ENCODE results near the gene ANAPC2. TPM values are rescaled to one million over a fixed set of nuclear protein-coding genes. Genes with fewer than 3 reads are reported as not detected.

ANAPC2 gene
- polyA plus RNA-seq, 3 donors: 1.9 to 76.8 (median 2.0) TPM

- no peaks in the 10 kb centered on the region for H3K9me3 ChIP-seq (replicated peaks in 1 of 2; ENCODE audit: control insufficient read depth in 1 of 2, insufficient read depth in 1 of 2, low read length in 2 of 2)
- no peaks in the 10 kb centered on the region for H3K36me3 ChIP-seq (replicated peaks in 1 of 2; ENCODE audit: control insufficient read depth in 1 of 2, insufficient read depth in 2 of 2, low read length in 2 of 2)
- no peaks in the 10 kb centered on the region for H4K20me1 ChIP-seq (ENCODE audit: insufficient read depth, low read length)
- H3K27me3 ChIP-seq (ENCODE audit: control insufficient read depth in 2 of 2, insufficient read depth in 2 of 2, low read length in 2 of 2): no peaks in the 10 kb centered on the region
- peaks cover 12% of the 10 kb centered on the region for H3K79me2 ChIP-seq (ENCODE audit: insufficient read depth, low read length)
- TF ChIP-seq, protein P1, sequence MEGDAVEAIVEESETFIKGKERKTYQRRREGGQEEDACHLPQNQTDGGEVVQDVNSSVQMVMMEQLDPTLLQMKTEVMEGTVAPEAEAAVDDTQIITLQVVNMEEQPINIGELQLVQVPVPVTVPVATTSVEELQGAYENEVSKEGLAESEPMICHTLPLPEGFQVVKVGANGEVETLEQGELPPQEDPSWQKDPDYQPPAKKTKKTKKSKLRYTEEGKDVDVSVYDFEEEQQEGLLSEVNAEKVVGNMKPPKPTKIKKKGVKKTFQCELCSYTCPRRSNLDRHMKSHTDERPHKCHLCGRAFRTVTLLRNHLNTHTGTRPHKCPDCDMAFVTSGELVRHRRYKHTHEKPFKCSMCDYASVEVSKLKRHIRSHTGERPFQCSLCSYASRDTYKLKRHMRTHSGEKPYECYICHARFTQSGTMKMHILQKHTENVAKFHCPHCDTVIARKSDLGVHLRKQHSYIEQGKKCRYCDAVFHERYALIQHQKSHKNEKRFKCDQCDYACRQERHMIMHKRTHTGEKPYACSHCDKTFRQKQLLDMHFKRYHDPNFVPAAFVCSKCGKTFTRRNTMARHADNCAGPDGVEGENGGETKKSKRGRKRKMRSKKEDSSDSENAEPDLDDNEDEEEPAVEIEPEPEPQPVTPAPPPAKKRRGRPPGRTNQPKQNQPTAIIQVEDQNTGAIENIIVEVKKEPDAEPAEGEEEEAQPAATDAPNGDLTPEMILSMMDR (IDR thresholded peaks at IDR 0.05): no peak
- H3K9ac ChIP-seq (ENCODE audit: insufficient read depth, low read length, poor library complexity, severe bottlenecking): no peak overlapping the region
- intact Hi-C loops (cut with micrococcal nuclease): no loop called here
- peaks cover 22 to 23% of the 10 kb centered on the region in 2 donors for H3K4me1 ChIP-seq (ENCODE audit: control insufficient read depth in 1 of 2, insufficient read depth in 2 of 2, low read length in 2 of 2)
- Mint-ChIP-seq H3K4me1 (peaks cover 14% of the 10 kb centered on the region), H3K27ac (no peak overlapping the region), H3K9me3 (peaks cover 0 to 2% (median 0%) of the 10 kb centered on the region in 7 donors), H3K4me3 (no peak overlapping the region), H3K36me3 (no peaks in the 10 kb centered on the region), H3K27me3 (ENCODE audit: low read depth in 3 of 3) (peaks cover 2 to 34% (median 8%) of the 10 kb centered on the region in 3 donors)
- 81% methylated on average over 24 of the region's 40 CpGs for WGBS (ENCODE audit: insufficient coverage)
- H3K4me3 ChIP-seq (replicated peaks in 1 of 3; ENCODE audit: low read depth in 2 of 3, low read length in 3 of 3): no peak overlapping the region
- no peak overlapping the region for H3K27ac ChIP-seq (ENCODE audit: low read depth in 1 of 2, low read length in 2 of 2)
- H3K4me2 ChIP-seq (replicated peaks; ENCODE audit: extremely low read depth, low read length, poor library complexity, severe bottlenecking): no peak overlapping the region
- H2AFZ ChIP-seq (ENCODE audit: insufficient read depth, low read depth, low read length, poor library complexity, severe bottlenecking): no peak overlapping the region
- DNase-seq: no peak
These were observed 45.8 kb upstream of the ANAPC2 start for GRCh38 chr9:137234055-137234697.

- Mint-ChIP-seq H3K4me3 (no peak overlapping the region), H3K36me3 (no peaks in the 10 kb centered on the region), H3K27ac (no peak overlapping the region), H3K27me3 (ENCODE audit: low read depth in 3 of 3) (peaks cover 2 to 39% (median 7%) of the 10 kb centered on the region in 3 donors), H3K4me1 (peaks cover 8% of the 10 kb centered on the region), H3K9me3 (peaks cover 0 to 2% (median 0%) of the 10 kb centered on the region in 7 donors)
- 91% methylated on average over 25 of the region's 40 CpGs for WGBS (ENCODE audit: insufficient coverage)
- peaks cover 0 to under 1% of the 10 kb centered on the region in 2 donors for H3K27me3 ChIP-seq (ENCODE audit: control insufficient read depth in 2 of 2, insufficient read depth in 2 of 2, low read length in 2 of 2)
- peaks cover 17% of the 10 kb centered on the region in 2 donors for H3K4me1 ChIP-seq (ENCODE audit: control insufficient read depth in 1 of 2, insufficient read depth in 2 of 2, low read length in 2 of 2)
- H3K4me2 ChIP-seq (replicated peaks; ENCODE audit: extremely low read depth, low read length, poor library complexity, severe bottlenecking): no peak overlapping the region
- no peak for DNase-seq
- TF ChIP-seq, protein P1 (IDR thresholded peaks at IDR 0.05): no peak
- H3K36me3 ChIP-seq (replicated peaks in 1 of 2; ENCODE audit: control insufficient read depth in 1 of 2, insufficient read depth in 2 of 2, low read length in 2 of 2): no peaks in the 10 kb centered on the region
- no peak overlapping the region for H3K9ac ChIP-seq (ENCODE audit: insufficient read depth, low read length, poor library complexity, severe bottlenecking)
- H3K79me2 ChIP-seq (ENCODE audit: insufficient read depth, low read length): peaks cover 4% of the 10 kb centered on the region
- H3K9me3 ChIP-seq (replicated peaks in 1 of 2; ENCODE audit: control insufficient read depth in 1 of 2, insufficient read depth in 1 of 2, low read length in 2 of 2): no peaks in the 10 kb centered on the region
- H2AFZ ChIP-seq (ENCODE audit: insufficient read depth, low read depth, low read length, poor library complexity, severe bottlenecking): no peak overlapping the region
- intact Hi-C loops (cut with micrococcal nuclease): no loop called here
- no peaks in the 10 kb centered on the region for H4K20me1 ChIP-seq (ENCODE audit: insufficient read depth, low read length)
- H3K4me3 ChIP-seq (replicated peaks in 1 of 3; ENCODE audit: low read depth in 2 of 3, low read length in 3 of 3): no peak overlapping the region
- H3K27ac ChIP-seq (ENCODE audit: low read depth in 1 of 2, low read length in 2 of 2): no peak overlapping the region
These were observed 45.0 kb upstream of the ANAPC2 start for GRCh38 chr9:137233143-137233980.

Measured in CD14-positive monocyte (primary cell).